GM12801 (cell line): ENCODE results near the gene MICU1.

Experiments used
- TF ChIP-seq, protein P1 (sequence below): IDR thresholded peaks from one replicate; pipeline ENCODE4 v1.5.1; 2011; ENCODE audit warnings: control low read depth; ENCODE audit not compliant: insufficient read length; ENCODE audit errors: extremely low read depth

The MICU1 gene

DNA sequence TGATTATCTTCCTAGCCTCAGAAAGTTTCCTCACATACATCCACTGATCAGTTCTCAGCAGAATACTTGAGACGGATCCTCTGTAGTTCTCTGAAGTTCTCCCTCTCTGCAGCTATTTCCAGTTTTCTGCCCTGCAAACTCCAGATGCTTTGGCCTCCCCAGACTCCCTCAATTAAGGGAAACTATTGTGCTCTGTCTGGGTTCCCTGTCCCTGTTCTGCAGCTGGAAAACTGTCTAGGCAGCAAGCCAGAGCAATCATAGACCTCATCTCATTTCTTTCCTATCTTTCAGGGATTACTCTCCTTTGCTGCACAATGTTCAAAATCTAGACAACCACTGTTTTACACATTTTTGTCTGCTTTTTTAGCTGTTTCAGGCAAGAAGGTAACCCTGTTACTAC lies 9.2 kb downstream of the MICU1 start:
- TF ChIP-seq, protein P1, sequence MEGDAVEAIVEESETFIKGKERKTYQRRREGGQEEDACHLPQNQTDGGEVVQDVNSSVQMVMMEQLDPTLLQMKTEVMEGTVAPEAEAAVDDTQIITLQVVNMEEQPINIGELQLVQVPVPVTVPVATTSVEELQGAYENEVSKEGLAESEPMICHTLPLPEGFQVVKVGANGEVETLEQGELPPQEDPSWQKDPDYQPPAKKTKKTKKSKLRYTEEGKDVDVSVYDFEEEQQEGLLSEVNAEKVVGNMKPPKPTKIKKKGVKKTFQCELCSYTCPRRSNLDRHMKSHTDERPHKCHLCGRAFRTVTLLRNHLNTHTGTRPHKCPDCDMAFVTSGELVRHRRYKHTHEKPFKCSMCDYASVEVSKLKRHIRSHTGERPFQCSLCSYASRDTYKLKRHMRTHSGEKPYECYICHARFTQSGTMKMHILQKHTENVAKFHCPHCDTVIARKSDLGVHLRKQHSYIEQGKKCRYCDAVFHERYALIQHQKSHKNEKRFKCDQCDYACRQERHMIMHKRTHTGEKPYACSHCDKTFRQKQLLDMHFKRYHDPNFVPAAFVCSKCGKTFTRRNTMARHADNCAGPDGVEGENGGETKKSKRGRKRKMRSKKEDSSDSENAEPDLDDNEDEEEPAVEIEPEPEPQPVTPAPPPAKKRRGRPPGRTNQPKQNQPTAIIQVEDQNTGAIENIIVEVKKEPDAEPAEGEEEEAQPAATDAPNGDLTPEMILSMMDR, result no peak

DNA sequence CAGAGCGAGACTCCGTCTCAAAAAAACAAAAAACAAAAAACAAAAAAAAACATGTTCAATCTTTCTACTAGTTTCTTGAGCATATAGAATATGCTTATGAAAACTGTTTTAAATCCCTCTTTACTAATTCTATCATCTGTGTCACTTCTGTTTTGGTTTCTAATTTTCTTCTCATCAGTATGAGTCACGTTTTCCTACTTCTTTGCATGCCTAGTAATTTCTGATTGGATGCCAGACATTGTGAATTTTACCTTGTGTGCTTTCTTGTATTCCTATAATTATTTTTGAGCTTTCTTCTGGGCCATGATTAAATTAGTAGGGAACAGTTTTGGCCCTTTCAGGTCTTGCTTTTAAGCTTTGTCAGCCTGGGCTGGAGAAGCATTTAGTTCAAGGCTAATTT lies 9.9 kb downstream of the MICU1 start:
- TF ChIP-seq, protein P1, result no peak

DNA sequence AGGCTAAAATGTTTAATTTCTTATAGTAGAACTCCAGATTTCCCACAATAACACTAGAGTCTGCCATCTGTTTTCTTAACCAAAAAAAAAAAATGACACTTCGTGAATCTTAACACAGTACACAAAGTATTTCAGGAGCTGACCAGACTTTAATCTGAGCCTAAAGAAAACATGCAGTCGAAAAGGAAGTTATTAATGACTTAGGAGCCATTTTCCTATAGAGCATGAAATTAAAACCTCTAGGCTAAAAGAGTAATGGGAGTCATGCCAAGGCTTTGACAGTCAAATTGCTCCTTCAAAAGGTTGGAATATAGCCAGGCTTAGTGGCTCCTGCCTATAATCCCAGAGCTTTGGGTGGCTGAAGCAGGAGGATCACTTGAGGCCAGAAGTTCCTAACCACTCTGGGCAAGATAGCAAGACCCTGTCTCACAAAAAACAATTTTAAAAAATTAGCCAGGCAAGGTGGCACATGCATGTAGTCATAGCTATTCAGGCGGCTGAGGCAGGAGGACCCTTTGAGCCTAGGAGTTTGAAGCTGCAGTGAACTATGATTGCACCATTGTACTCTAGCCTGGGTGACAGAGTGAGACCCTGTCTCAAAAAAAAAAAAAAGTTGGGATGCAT lies 13.6 kb downstream of the MICU1 start:
- TF ChIP-seq, protein P1, result no peak

DNA sequence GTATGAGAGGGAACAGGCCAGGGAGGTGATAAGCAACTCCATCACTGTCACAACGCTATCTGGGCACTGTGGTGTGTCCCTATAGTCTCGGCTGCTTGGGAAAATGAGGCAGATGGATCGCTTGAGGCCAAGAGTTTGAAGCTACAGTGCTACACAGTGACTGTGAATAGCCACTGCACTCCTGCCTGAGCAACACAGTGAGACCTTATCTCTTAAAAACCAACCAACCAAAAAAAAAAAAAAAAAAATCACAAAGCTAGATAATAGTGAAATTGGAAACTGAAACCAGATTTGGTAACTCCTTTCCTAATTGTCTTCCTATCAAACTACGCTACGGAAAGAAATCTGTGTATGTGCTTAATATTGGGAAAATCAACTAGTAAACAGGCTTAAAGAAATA lies 14.1 kb downstream of the MICU1 start:
- TF ChIP-seq, protein P1, result no peak

DNA sequence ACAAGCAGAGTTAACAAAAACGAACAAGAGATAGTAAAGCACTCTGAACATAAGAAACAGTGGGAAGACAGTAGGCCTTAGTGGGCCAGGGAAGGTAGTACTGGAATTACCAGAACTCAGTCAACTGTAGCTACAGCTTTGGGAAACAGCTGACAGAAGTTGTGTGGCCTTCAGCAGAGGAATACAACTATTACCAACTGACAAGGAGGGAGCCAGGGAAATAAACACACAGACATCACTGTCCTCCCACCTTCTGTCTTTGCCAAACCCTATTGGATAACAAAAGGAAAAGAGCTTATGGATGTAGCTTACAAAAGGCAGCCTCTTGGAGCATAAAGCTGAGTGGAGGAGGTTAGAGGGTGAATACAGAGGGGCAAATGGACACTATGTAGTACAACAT lies 15.4 kb downstream of the MICU1 start:
- TF ChIP-seq, protein P1, result no peak

DNA sequence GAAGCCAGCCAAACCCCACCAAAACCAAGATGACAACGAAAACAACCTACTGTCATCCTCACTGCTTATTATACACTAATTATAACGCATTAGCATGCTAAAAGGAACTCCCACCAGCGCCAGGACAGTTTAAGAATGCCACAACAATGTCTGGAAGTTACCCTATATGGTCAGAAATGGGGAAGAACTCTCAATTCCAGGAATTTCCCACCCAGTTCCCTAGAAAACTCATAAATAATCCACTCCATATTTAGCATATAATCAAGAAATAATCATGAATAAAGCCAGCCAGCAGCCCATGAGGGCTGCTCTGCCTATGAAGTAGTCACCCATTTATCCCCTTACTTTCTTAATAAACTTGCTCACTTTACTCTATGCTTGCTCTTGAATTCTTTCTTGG lies 20.8 kb downstream of the MICU1 start:
- TF ChIP-seq, protein P1, result no peak

DNA sequence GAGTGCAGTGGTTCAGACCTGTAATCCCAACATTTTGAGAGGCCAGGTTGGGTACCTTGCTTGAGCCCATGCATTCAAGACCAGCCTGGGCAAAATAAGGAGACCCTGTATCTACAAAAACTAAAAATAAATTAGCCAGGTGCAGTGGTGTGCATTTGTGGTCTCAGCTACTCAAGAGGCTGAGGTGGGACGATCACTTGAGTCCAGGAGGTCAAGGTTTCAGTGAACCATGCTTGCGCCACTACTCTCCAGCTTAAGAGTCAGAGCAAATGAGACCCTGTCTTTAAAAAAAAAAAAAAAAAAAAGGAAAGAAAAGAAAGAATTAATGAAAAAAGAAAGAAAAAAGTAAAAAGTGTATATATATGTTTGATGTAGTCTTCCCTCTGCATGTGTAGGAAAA lies 24.7 kb downstream of the MICU1 start:
- TF ChIP-seq, protein P1, result no peak
